ENCODE data around the gene MAPT.
"Not testable (repeated sequence)": the region's sequence is repeated elsewhere in the genome, so short reads cannot be mapped to it uniquely, and the experiment has no call there.

The MAPT gene

DNA sequence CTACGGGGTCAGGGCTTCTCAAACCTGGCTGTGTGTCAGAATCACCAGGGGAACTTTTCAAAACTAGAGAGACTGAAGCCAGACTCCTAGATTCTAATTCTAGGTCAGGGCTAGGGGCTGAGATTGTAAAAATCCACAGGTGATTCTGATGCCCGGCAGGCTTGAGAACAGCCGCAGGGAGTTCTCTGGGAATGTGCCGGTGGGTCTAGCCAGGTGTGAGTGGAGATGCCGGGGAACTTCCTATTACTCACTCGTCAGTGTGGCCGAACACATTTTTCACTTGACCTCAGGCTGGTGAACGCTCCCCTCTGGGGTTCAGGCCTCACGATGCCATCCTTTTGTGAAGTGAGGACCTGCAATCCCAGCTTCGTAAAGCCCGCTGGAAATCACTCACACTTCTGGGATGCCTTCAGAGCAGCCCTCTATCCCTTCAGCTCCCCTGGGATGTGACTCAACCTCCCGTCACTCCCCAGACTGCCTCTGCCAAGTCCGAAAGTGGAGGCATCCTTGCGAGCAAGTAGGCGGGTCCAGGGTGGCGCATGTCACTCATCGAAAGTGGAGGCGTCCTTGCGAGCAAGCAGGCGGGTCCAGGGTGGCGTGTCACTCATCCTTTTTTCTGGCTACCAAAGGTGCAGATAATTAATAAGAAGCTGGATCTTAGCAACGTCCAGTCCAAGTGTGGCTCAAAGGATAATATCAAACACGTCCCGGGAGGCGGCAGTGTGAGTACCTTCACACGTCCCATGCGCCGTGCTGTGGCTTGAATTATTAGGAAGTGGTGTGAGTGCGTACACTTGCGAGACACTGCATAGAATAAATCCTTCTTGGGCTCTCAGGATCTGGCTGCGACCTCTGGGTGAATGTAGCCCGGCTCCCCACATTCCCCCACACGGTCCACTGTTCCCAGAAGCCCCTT lies 115.6 kb downstream of the MAPT start:
- no peak for DNase-seq (ENCODE audit: low read depth)

DNA sequence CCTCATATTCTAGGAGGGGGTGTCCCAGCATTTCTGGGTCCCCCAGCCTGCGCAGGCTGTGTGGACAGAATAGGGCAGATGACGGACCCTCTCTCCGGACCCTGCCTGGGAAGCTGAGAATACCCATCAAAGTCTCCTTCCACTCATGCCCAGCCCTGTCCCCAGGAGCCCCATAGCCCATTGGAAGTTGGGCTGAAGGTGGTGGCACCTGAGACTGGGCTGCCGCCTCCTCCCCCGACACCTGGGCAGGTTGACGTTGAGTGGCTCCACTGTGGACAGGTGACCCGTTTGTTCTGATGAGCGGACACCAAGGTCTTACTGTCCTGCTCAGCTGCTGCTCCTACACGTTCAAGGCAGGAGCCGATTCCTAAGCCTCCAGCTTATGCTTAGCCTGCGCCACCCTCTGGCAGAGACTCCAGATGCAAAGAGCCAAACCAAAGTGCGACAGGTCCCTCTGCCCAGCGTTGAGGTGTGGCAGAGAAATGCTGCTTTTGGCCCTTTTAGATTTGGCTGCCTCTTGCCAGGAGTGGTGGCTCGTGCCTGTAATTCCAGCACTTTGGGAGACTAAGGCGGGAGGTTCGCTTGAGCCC lies 116.3 kb downstream of the MAPT start:
- DNase-seq (ENCODE audit: low read depth), result no peak

- DNase-seq (ENCODE audit: low read depth), result no peak
Observed at GRCh38 chr17:46011711-46012505, 117.6 kb downstream of the MAPT start.

GRCh38 chr17:46012506-46013079 lies 118.2 kb downstream of the MAPT start:
- no peak for DNase-seq (ENCODE audit: low read depth)

GRCh38 chr17:46013127-46013501 lies 118.8 kb downstream of the MAPT start:
- DNase-seq (ENCODE audit: low read depth), result no peak

GRCh38 chr17:46013502-46014165 lies 119.3 kb downstream of the MAPT start:
- no peak for DNase-seq (ENCODE audit: low read depth)

- DNase-seq (ENCODE audit: low read depth), result not testable (repeated sequence)
Observed at GRCh38 chr17:46019408-46019925, 125.1 kb downstream of the MAPT start.

DNA sequence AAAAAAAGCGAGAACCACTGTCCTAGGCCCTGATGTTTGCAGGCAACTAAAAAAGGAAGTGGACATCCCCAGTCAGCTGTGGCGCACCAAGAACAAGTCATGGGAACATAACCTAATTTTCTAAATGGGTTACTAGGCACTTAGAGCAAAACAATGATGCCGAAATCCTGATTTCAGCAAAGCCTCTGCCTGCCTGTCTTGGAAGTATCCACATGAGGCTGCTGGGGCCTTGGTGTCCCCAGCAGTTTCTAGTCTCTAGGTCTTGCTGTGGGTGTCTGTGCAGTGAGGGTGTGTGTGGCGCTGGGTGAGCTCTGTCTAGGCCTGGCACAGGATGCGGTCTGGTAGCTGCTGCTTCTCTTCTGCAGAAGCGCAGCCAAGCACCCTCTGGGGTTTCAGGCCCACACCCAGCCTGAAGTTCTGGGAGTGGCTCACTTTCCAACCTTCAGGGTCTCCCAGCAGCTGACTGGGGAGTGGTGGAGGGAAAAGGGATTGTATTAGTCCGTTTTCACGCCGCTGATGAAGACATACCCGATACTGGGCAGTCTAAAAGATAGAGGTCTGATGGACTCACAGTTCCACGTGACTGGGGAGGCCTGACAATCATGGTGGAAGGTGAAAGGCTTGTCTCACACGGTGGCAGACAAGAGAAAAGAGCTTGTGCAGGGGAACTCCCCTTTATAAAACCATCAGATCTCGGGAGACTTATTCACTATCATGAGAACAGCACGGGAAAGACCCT lies 125.8 kb downstream of the MAPT start:
- DNase-seq (ENCODE audit: low read depth), result peak; percentile 24

DNA sequence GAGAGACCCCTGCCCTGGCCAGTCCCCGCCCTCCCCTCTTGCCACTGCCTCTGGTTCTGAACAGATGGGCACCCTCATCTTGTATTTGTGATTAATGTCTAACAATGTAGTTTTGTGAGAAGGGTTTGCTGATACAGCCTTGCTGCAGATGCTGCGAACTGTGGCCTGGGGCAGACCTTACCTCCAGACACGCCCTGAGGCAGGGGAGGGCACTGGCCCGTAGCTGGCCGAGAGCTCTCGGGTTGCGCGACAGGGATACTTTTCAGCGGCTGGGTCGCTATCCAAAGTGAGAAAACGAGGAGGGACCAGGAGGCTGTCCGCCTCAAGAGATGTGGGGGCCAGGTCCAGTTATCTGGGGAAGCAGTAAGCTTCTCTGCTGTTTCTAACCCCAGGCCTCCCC lies 126.6 kb downstream of the MAPT start:
- no peak for DNase-seq (ENCODE audit: low read depth)

DNA sequence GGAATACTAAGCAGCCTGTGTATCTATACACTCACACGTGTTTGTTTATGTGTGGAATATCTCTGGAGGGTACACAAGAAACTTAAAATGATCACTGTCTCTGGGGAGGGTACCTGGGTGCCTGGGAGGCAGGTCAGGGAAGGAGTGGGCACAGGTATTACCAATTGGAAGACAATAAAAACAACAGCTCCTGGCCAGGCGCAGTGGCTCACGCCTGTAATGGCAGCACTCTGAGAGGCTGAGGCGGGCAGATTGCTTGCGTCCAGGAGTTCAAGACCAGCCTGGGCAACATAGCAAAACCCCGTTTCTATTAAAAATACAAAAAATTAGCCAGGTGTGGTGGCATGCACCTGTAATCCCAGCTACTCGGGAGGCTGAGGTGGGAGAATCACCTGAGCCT lies 129.0 kb downstream of the MAPT start:
- DNase-seq (ENCODE audit: low read depth), result not testable (repeated sequence)

GRCh38 chr17:46023783-46024388 lies 129.5 kb downstream of the MAPT start:
- DNase-seq (ENCODE audit: low read depth), result no peak

- DNase-seq (ENCODE audit: low read depth), result no peak
Observed at GRCh38 chr17:46024590-46024989, 130.2 kb downstream of the MAPT start.

DNA sequence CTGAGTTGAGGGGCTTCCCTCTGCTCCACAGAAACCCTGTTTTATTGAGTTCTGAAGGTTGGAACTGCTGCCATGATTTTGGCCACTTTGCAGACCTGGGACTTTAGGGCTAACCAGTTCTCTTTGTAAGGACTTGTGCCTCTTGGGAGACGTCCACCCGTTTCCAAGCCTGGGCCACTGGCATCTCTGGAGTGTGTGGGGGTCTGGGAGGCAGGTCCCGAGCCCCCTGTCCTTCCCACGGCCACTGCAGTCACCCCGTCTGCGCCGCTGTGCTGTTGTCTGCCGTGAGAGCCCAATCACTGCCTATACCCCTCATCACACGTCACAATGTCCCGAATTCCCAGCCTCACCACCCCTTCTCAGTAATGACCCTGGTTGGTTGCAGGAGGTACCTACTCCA lies 130.7 kb downstream of the MAPT start:
- no peak for DNase-seq (ENCODE audit: low read depth)

DNA sequence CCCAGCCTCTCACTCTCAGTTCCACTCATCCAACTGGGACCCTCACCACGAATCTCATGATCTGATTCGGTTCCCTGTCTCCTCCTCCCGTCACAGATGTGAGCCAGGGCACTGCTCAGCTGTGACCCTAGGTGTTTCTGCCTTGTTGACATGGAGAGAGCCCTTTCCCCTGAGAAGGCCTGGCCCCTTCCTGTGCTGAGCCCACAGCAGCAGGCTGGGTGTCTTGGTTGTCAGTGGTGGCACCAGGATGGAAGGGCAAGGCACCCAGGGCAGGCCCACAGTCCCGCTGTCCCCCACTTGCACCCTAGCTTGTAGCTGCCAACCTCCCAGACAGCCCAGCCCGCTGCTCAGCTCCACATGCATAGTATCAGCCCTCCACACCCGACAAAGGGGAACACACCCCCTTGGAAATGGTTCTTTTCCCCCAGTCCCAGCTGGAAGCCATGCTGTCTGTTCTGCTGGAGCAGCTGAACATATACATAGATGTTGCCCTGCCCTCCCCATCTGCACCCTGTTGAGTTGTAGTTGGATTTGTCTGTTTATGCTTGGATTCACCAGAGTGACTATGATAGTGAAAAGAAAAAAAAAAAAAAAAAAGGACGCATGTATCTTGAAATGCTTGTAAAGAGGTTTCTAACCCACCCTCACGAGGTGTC lies 131.3 kb downstream of the MAPT start:
- no peak for DNase-seq (ENCODE audit: low read depth)

GRCh38 chr17:46026166-46027047 lies 132.1 kb downstream of the MAPT start:
- DNase-seq (ENCODE audit: low read depth), result no peak

DNA sequence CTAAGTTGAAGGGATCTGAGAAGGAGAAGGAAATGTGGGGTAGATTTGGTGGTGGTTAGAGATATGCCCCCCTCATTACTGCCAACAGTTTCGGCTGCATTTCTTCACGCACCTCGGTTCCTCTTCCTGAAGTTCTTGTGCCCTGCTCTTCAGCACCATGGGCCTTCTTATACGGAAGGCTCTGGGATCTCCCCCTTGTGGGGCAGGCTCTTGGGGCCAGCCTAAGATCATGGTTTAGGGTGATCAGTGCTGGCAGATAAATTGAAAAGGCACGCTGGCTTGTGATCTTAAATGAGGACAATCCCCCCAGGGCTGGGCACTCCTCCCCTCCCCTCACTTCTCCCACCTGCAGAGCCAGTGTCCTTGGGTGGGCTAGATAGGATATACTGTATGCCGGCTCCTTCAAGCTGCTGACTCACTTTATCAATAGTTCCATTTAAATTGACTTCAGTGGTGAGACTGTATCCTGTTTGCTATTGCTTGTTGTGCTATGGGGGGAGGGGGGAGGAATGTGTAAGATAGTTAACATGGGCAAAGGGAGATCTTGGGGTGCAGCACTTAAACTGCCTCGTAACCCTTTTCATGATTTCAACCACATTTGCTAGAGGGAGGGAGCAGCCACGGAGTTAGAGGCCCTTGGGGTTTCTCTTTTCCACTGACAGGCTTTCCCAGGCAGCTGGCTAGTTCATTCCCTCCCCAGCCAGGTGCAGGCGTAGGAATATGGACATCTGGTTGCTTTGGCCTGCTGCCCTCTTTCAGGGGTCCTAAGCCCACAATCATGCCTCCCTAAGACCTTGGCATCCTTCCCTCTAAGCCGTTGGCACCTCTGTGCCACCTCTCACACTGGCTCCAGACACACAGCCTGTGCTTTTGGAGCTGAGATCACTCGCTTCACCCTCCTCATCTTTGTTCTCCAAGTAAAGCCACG lies 133.0 kb downstream of the MAPT start:
- DNase-seq (ENCODE audit: low read depth), result no peak

DNA sequence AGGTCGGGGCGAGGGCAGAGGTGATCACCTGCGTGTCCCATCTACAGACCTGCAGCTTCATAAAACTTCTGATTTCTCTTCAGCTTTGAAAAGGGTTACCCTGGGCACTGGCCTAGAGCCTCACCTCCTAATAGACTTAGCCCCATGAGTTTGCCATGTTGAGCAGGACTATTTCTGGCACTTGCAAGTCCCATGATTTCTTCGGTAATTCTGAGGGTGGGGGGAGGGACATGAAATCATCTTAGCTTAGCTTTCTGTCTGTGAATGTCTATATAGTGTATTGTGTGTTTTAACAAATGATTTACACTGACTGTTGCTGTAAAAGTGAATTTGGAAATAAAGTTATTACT lies 133.6 kb downstream of the MAPT start:
- DNase-seq (ENCODE audit: low read depth), result no peak

GRCh38 chr17:46028374-46028773 lies 134.0 kb downstream of the MAPT start:
- no peak for DNase-seq (ENCODE audit: low read depth)

All from stimulated activated CD8-positive, alpha-beta memory T cell treated with anti-CD3 and anti-CD28 coated beads, Interleukin-15, amount 100 ng/mL, for 24 hours (primary cell).